Caco-2 (cell line): ENCODE data around the gene ELMO1. TPM values are rescaled to one million over a fixed set of nuclear protein-coding genes. Genes with fewer than 3 reads are reported as not detected.

Source experiments
- BruUV-seq: library from RNA; stranded (reverse); fragments of 400-500 nt; replicated peaks from 2 replicates; lab custom pipeline; 2021; lab: Mats Ljungman, UMichigan
- CTCF ChIA-PET: fragments of 300-600 bp; sonication (Branson Sonifier 250); formaldehyde crosslinking; loops from one replicate; lab custom pipeline; 2022; ENCODE audit warnings: antibody characterized with exemption; lab: Charles Lee
- POLR2A ChIA-PET: fragments of 300-600 bp; sonication (Branson Sonifier 250); formaldehyde crosslinking; loops from one replicate; lab custom pipeline; 2022; ENCODE audit warnings: antibody characterized with exemption; lab: Charles Lee
- DNase-seq, 2 experiments: peaks; one replicate each; pipeline versions ENCODE4 v3.0.0 to v3.0.0-alpha.2; 2020 to 2022
- H3K27me3 ChIP-seq: replicated peaks from 2 replicates; pipeline ENCODE4 v1.6.0; 2011; ENCODE audit warnings: low read length; ENCODE audit not compliant: control insufficient read depth, insufficient read depth
- H3K36me3 ChIP-seq: 2 replicates; pipeline ENCODE4 v1.5.1; 2011; ENCODE audit warnings: low read length; ENCODE audit not compliant: control insufficient read depth, insufficient read depth
- H3K4me1 ChIP-seq: fragments of 250-450 bp; sonication (Bioruptor Pico); 2 replicates; pipeline ENCODE4 v1.5.1; 2020; ENCODE audit warnings: mild to moderate bottlenecking
- H3K4me3 ChIP-seq: 2 replicates; pipeline ENCODE4 v1.5.1; 2011; ENCODE audit warnings: low read depth, mild to moderate bottlenecking, control low read depth, low read length
- H3K9me3 ChIP-seq: fragments of 250-450 bp; sonication (Bioruptor Pico); 2 replicates; pipeline ENCODE4 v1.5.1; 2020; ENCODE audit warnings: mild to moderate bottlenecking, moderate library complexity
- H3K27ac Mint-ChIP-seq: one replicate; pipeline ENCODE4 v1.8.0; 2022; ENCODE audit warnings: mixed read lengths; ENCODE audit not compliant: unreplicated experiment
- H3K27me3 Mint-ChIP-seq: one replicate; pipeline ENCODE4 v1.8.0; 2022; ENCODE audit warnings: mixed read lengths; ENCODE audit not compliant: insufficient read depth, unreplicated experiment
- H3K36me3 Mint-ChIP-seq: one replicate; pipeline ENCODE4 v1.8.0; 2022; ENCODE audit warnings: mild to moderate bottlenecking, mixed read lengths; ENCODE audit not compliant: insufficient read depth, unreplicated experiment
- H3K4me1 Mint-ChIP-seq: one replicate; pipeline ENCODE4 v1.8.0; 2022; ENCODE audit warnings: low read depth, mixed read lengths; ENCODE audit not compliant: unreplicated experiment
- H3K4me3 Mint-ChIP-seq: one replicate; pipeline ENCODE4 v1.8.0; 2022; ENCODE audit warnings: mild to moderate bottlenecking, moderate library complexity, mixed read lengths; ENCODE audit not compliant: unreplicated experiment
- H3K9me3 Mint-ChIP-seq: one replicate; pipeline ENCODE4 v1.8.0; 2022; ENCODE audit warnings: mixed read lengths; ENCODE audit not compliant: unreplicated experiment
- CTCF ChIP-seq, 2 experiments: fragments of 200-600 bp in 1 of 2; IDR thresholded peaks; 1 replicate in 1 of 2; 2 replicates in 1 of 2; pipeline versions ENCODE4 v1.5.1 to v1.8.0; 2011 to 2022; ENCODE audit warnings: antibody characterized with exemption in 1 of 2, control low read depth in 1 of 2, inconsistent platforms in 1 of 2, low read depth in 1 of 2, low read length in 1 of 2, mild to moderate bottlenecking in 1 of 2, moderate library complexity in 1 of 2; ENCODE audit not compliant: insufficient read depth in 1 of 2, severe bottlenecking in 1 of 2, unreplicated experiment in 1 of 2
- intact Hi-C: fragments of 100-400 bp; cut with micrococcal nuclease; formaldehyde crosslinking; loops from one replicate; pipeline ENCODE4 v1.10.0; 2022; ENCODE audit not compliant: unreplicated experiment
- total RNA-seq: library from RNA; stranded (reverse); gene quantifications from 2 replicates; pipeline ENCODE4 v1.2.3, GENCODE V29; 2022

Gene ELMO1
- total RNA-seq, 1 experiment from 2014 or later = 0.14 TPM

- no peaks in the 10 kb centered on the region for H3K27me3 ChIP-seq
- intact Hi-C loops = no loop called here
- TF ChIP-seq CTCF (IDR thresholded peaks at IDR 0.05; ENCODE audit: insufficient read depth in 1 of 2, low read depth in 1 of 2, low read length in 1 of 2, severe bottlenecking in 1 of 2, unreplicated experiment in 1 of 2) = no peak
- BruUV-seq = no TSS peak
- Mint-ChIP-seq H3K4me1 (no peaks in the 10 kb centered on the region), H3K27ac (no peak overlapping the region), H3K4me3 (no peak overlapping the region), H3K9me3 (no peaks in the 10 kb centered on the region), H3K27me3 (peaks cover 10% of the 10 kb centered on the region), H3K36me3 (no peaks in the 10 kb centered on the region)
- ChIA-PET CTCF (no interaction called here), POLR2A (no interaction called here)
- H3K4me1 ChIP-seq = no peaks in the 10 kb centered on the region
- H3K9me3 ChIP-seq = no peaks in the 10 kb centered on the region
- no peak overlapping the region for H3K4me3 ChIP-seq
- H3K36me3 ChIP-seq = no peaks in the 10 kb centered on the region
- DNase-seq = no peak
These were observed 125.8 kb downstream of the ELMO1 start for GRCh38 chr7:37322831-37323230.

GRCh38 chr7:37320848-37321468 is 127.7 kb downstream of the ELMO1 start:
- Mint-ChIP-seq H3K4me3 (no peak overlapping the region), H3K27me3 (peaks cover 12% of the 10 kb centered on the region)

GRCh38 chr7:37320140-37320847 is 128.4 kb downstream of the ELMO1 start:
- Histone ChIP-seq H3K4me1 (no peaks in the 10 kb centered on the region), H3K9me3 (no peaks in the 10 kb centered on the region), H3K27me3 (no peaks in the 10 kb centered on the region), H3K4me3 (no peak overlapping the region), H3K36me3 (no peaks in the 10 kb centered on the region)
- Mint-ChIP-seq H3K36me3 (no peaks in the 10 kb centered on the region), H3K4me3 (no peak overlapping the region), H3K27ac (no peak overlapping the region), H3K4me1 (no peaks in the 10 kb centered on the region), H3K9me3 (no peaks in the 10 kb centered on the region), H3K27me3 (peaks cover 8% of the 10 kb centered on the region)
- DNase-seq = no peak
- CTCF ChIA-PET = interaction anchor here (0.8 kb wide), 1 partner anchor 11 kb away, joined by 3 read pairs; no protein-coding TSS in a partner anchor
- no TSS peak for BruUV-seq
- POLR2A ChIA-PET = no interaction called here
- TF ChIP-seq CTCF (IDR thresholded peaks at IDR 0.05; ENCODE audit: insufficient read depth in 1 of 2, low read depth in 1 of 2, low read length in 1 of 2, severe bottlenecking in 1 of 2, unreplicated experiment in 1 of 2) = no peak
- intact Hi-C loops = no loop called here

More at GRCh38 chr7:37320848-37321468, 127.7 kb downstream of the ELMO1 start:
- DNase-seq = no peak
- no peak overlapping the region for H3K27ac Mint-ChIP-seq
- no peaks in the 10 kb centered on the region for H3K4me1 Mint-ChIP-seq
- intact Hi-C loops = no loop called here
- Histone ChIP-seq H3K4me3 (no peak overlapping the region), H3K27me3 (no peaks in the 10 kb centered on the region), H3K4me1 (no peaks in the 10 kb centered on the region), H3K9me3 (no peaks in the 10 kb centered on the region), H3K36me3 (no peaks in the 10 kb centered on the region)
- H3K9me3 Mint-ChIP-seq = no peaks in the 10 kb centered on the region
- TF ChIP-seq CTCF (IDR thresholded peaks at IDR 0.05; ENCODE audit: insufficient read depth in 1 of 2, low read depth in 1 of 2, low read length in 1 of 2, severe bottlenecking in 1 of 2, unreplicated experiment in 1 of 2) = no peak
- POLR2A ChIA-PET = no interaction called here
- no peaks in the 10 kb centered on the region for H3K36me3 Mint-ChIP-seq
- CTCF ChIA-PET = no interaction called here
- BruUV-seq = no TSS peak
